ENCODE results near the gene SYN1. TPM values are rescaled to one million over a fixed set of nuclear protein-coding genes. Genes with fewer than 3 reads are reported as not detected.

SYN1 gene
- total RNA-seq, 1 donor from 2014 or later, result 2.2 TPM

GRCh38 chrX:47587906-47588735, 31.5 kb downstream of the SYN1 start:
- Mint-ChIP-seq H3K27ac (ENCODE audit: unreplicated experiment) (no peak overlapping the region), H3K4me3 (ENCODE audit: unreplicated experiment) (no peak overlapping the region), H3K9me3 (ENCODE audit: unreplicated experiment) (no peaks in the 10 kb centered on the region), H3K27me3 (ENCODE audit: low read depth, unreplicated experiment) (no peaks in the 10 kb centered on the region), H3K36me3 (ENCODE audit: low read depth, unreplicated experiment) (no peaks in the 10 kb centered on the region), H3K4me1 (ENCODE audit: low read depth, unreplicated experiment) (peaks cover 10% of the 10 kb centered on the region)
- Histone ChIP-seq H3K9me3 (ENCODE audit: insufficient read depth, low read depth, low read length) (no peaks in the 10 kb centered on the region), H3K79me2 (ENCODE audit: insufficient read depth, low read length) (peaks cover 19% of the 10 kb centered on the region), H3K9ac (ENCODE audit: low read length) (no peak overlapping the region), H3K27me3 (ENCODE audit: insufficient read depth, low read length) (no peaks in the 10 kb centered on the region), H3K27ac (ENCODE audit: low read depth, low read length) (no peak overlapping the region), H3K4me1 (ENCODE audit: insufficient read depth, low read length) (peaks cover 23% of the 10 kb centered on the region), H3K36me3 (ENCODE audit: insufficient read depth, low read length) (no peaks in the 10 kb centered on the region), H4K20me1 (ENCODE audit: insufficient read depth, low read length) (peaks cover 35% of the 10 kb centered on the region), H3K4me3 (ENCODE audit: insufficient read depth, low read depth, low read length) (no peak overlapping the region), H2AFZ (ENCODE audit: low read depth, low read length) (no peak overlapping the region), H3K4me2 (ENCODE audit: low read length) (no peak overlapping the region)
- FAIRE-seq (no peak), DNase-seq (ENCODE audit: low read depth) (no peak)
- TF ChIP-seq CTCF (IDR thresholded peaks at IDR 0.05; ENCODE audit: insufficient read depth, low read depth, low read length), result no peak
- no peak for TF ChIP-seq EZH2 (IDR thresholded peaks at IDR 0.05; ENCODE audit: insufficient read depth, low read length)

- Histone ChIP-seq H3K9ac (ENCODE audit: low read length) (no peak overlapping the region), H3K4me2 (ENCODE audit: low read length) (no peak overlapping the region), H2AFZ (ENCODE audit: low read depth, low read length) (no peak overlapping the region), H3K79me2 (ENCODE audit: insufficient read depth, low read length) (peaks cover 27% of the 10 kb centered on the region), H3K27ac (ENCODE audit: low read depth, low read length) (no peak overlapping the region), H3K4me1 (ENCODE audit: insufficient read depth, low read length) (peaks cover 24% of the 10 kb centered on the region), H3K36me3 (ENCODE audit: insufficient read depth, low read length) (no peaks in the 10 kb centered on the region), H3K27me3 (ENCODE audit: insufficient read depth, low read length) (no peaks in the 10 kb centered on the region), H3K4me3 (ENCODE audit: insufficient read depth, low read depth, low read length) (no peak overlapping the region), H3K9me3 (ENCODE audit: insufficient read depth, low read depth, low read length) (no peaks in the 10 kb centered on the region), H4K20me1 (ENCODE audit: insufficient read depth, low read length) (peaks cover 37% of the 10 kb centered on the region)
- no peak overlapping the region for H3K27ac Mint-ChIP-seq (ENCODE audit: unreplicated experiment)
- H3K4me3 Mint-ChIP-seq (ENCODE audit: unreplicated experiment), result no peak overlapping the region
- TF ChIP-seq CTCF (IDR thresholded peaks at IDR 0.05; ENCODE audit: insufficient read depth, low read depth, low read length) (no peak), EZH2 (IDR thresholded peaks at IDR 0.05; ENCODE audit: insufficient read depth, low read length) (no peak)
- DNase-seq (ENCODE audit: low read depth) (no peak), FAIRE-seq (peak; percentile 84)
- no peaks in the 10 kb centered on the region for H3K9me3 Mint-ChIP-seq (ENCODE audit: unreplicated experiment)
- H3K36me3 Mint-ChIP-seq (ENCODE audit: low read depth, unreplicated experiment), result no peaks in the 10 kb centered on the region
- no peaks in the 10 kb centered on the region for H3K27me3 Mint-ChIP-seq (ENCODE audit: low read depth, unreplicated experiment)
- H3K4me1 Mint-ChIP-seq (ENCODE audit: low read depth, unreplicated experiment), result peaks cover 10% of the 10 kb centered on the region
Measured at GRCh38 chrX:47587091-47587891, 32.4 kb downstream of the SYN1 start.
